GM19043 (cell line): ENCODE results near the gene TADA2B.
"Not testable (repeated sequence)": the region's sequence is repeated elsewhere in the genome, so short reads cannot be mapped to it uniquely, and the experiment has no call there.

Experiments
- ATAC-seq: cut with Tn5 transposase; IDR thresholded peaks from one replicate; pipeline ENCODE4 v1.9.1; 2021; ENCODE audit warnings: low read depth; ENCODE audit not compliant: unreplicated experiment

The TADA2B gene

DNA sequence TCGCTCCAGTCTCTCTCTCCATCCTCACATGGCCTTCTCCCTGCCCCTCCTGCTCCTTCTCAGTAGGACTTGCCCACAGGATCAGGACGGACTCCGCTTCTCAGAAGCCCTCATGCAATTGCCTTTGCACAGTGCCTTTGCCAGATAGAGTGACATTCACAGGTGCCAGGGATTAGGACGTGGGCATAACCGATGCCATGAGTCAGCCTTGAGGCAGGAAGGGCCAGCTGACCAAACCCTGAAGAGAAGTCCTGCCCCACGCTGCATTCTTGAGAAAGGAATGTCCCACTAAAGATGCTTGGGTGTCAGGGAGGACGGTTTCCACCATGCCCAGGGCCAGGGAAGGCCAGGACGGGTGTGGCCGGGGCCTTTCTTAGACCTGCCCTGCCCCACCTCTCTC lies 31.3 kb downstream of the TADA2B start:
- ATAC-seq: no peak

DNA sequence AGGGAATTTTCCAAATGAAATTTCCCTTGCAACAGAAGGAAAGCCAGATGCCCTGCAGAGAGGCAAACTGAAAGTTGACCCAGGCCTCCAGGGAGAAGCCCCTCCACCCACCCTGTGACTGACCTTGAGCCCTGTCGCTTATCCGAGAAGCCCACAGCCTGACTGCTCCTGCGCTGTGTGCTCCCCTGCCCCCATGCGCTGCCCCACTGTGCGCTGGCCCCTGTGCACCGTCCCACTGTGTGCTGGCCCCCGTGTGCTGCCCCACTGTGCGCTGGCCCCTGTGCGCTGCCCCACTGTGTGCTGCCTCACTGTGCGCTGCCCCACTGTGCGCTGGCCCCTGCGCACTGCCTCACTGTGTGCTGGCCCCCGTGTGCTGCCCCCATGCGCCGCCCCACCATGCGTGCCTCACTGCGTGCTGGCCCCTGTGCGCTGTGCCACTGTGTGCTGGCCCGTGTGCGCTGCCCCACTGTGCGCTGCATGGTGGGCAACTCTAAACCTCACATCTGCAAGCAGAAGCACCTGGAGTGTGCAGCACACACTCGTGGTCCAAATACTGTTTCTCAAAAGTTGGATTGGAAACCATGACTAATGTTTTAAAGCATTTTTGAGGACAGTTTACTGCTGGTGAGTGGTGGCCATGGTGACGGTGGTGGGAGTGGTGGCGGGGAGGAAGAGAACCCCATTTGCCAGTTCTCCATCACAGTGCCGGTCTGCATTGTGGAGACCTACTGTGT lies 33.0 kb downstream of the TADA2B start:
- ATAC-seq: no peak

DNA sequence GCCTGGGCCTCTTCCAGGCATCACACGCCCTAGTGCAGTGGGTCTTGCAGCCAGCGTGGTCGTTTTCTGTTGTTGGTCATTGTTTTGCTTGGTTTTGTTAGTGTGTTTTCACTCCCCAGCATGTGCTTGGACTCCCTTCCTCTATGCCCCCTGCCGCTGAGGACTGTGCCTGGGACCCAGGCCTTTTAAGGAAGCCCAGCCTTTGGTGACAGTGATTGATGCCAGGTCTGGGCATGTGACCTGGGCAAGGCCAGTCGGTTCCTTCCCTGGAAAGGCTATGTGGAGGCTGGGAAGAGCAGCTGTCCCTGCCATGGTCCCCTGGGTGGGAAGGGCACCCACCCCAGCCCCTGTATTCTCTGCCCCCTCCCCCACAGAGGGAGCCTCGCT lies 33.5 kb downstream of the TADA2B start:
- ATAC-seq: no peak

DNA sequence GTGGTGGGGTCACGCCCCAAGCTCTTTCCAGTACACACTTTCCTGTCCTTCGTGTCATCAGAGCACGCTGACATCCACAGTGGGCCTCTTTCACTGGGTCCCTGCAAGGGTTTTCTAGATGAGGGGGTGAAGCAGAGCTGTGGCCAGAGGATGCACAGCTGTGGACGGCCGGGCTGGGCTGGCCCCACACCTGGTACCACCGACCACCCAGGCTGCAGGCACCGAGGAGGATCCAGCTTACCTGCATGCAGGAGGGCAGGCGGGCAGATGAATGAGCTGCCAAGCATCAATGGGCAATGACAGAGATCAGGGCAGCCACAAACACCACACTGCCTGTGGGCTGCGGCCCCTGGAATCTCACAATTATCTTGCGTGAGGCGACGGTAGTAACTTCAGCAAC lies 34.2 kb downstream of the TADA2B start:
- no peak for ATAC-seq

DNA sequence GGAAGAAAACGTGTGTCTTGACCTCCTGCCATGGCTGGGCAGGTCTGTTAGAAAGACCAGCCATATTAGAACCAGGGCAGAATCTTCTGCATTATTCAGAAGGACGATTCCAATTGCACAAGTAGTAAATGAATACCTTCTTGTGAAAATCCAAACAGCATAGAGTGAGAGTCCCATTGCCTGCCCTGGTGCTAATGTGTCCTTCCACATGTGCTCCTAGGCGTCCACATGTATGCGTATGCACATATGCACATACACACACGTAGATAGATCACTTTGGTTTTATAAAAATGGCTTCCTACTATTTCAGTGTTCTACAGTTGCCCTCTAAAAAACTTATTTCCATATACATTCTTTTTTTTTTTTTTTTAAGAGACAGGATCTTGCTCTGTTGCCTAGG lies 34.9 kb downstream of the TADA2B start:
- no peak for ATAC-seq

DNA sequence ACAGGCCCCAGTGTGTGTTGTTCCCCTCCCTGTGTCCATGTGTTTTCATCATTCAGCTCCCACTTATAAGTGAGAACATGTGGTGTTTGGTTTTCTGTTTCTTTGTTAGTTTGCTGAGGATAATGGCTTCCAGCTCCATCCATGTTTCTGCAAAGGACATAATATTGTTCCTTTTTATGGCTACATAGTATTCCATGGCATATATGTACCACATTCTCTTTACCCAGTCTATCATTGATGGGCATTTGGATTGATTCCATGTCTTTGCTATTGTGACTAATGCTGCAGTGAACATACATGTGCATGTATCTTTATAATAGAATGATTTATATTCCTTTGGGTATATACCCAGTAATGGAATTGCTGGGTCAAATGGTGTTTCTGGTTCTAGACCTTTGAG lies 36.3 kb downstream of the TADA2B start:
- not testable (repeated sequence) for ATAC-seq

DNA sequence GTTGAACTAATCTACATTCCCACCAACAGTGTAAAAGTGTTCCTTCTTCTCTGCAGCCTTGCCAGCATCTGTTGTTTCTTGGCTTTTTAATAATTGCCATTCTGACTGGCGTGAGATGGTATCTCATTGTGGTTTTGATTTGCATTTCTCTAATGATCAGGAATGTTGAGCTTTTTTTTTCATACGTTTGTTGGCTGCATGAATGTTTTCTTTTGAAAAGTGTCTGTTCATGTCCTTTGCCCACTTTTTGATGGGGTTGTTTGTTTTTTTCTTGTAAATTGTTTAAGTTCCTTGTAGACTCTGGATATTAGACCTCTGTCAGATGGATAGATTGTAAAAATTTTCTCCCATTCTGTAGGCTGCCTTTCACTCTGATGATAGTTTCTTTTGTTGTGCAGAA lies 36.7 kb downstream of the TADA2B start:
- ATAC-seq: not testable (repeated sequence)

DNA sequence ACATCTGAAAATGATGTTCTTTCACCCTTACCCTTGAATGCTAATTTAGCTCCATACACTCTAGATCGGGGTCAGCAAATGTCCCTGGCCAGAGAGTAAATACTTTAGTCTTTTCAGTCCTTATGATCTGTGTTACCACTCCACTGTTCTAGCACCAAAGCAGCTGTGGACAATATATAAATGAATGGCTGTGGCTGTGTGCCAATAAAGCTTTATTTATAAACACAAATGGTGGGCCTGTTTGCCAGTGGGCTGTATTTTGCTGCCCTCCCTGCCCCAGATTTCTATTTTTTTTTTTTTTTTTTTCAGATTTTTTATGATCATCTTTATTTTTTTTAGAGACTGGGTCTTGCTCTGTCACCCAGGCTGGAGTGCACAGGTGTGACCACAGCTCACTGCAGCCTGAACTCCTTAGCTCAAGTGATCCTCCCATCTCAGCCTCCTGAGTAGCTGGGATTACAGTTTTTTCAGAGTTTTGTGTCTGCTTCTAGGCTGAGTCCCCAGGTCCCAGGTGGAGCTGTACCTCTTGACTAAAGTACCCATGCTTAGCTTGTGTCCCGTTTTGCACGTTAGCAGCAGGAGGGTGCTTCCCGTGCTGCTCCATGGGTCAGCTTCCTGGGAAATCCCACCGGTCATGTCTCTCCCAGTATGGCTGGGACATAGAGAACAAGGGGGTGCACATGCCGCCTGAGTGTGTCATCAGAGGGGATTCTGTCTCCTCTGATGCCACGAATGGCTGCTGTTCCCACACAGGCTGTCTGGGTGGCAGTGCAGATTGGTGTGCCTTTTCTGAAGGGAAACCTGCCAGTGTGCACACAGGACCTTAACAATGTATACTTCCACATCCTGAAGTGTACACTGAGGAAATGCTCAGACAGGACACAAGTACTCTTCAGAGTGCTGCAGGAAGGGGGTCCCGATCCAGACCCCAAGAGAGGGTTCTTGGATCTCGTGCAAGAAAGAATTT lies 40.7 kb downstream of the TADA2B start:
- no peak for ATAC-seq

DNA sequence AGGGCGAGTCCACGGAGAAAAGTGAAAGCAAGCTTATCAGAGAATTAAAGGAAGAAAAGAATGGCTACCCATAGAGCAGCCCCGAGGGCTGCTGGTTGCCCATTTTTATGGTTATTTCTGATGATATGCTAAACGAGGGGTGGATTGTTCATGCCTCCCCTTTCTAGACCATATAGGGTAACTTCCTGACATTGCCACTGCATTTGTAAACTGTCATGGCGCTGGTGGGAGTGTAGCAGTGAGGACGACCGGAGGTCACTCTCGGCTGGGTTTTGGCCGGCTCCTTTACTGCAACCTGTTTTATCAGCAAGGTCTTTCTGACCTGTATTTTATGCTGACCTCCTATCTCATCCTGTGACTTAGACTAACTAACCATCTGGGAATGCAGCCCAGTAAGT lies 41.4 kb downstream of the TADA2B start:
- not testable (repeated sequence) for ATAC-seq

DNA sequence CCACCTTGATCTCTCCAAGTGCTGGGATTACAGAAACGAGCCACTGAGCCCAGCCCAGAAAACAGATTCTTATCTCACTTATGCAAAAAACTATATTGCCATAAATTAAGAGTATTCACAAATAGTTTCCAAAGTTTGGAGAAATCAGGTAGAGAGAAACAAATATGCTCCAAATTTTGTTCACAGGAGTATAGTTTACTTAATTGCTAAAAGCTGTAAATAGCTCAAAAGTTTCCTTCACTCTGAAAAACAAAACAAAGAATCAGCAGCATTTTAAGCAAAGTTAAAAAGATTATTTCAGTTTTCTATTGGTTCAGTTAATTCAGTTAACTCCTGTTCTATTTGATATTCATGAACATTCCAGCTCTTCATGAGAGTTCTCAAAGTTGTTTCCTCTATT lies 43.2 kb downstream of the TADA2B start:
- no peak for ATAC-seq

DNA sequence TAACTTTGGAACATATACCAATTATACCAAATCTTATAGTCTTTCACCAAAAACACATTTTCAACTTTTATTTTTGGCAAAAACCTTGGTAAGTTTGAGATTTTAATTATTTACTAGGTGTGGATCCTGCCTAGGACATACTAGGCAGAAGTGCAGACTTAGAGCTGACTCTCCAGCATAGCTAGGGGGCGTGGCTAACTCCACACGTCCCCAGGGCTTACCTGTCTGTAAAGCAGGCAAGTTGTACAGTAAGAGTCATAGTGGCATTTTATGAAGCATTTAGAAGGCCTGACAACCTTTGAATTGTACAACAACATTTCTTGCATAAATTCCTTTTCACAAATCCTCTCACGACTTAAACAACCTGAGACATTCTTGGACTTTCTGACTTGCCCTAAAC lies 43.9 kb downstream of the TADA2B start:
- no peak for ATAC-seq

DNA sequence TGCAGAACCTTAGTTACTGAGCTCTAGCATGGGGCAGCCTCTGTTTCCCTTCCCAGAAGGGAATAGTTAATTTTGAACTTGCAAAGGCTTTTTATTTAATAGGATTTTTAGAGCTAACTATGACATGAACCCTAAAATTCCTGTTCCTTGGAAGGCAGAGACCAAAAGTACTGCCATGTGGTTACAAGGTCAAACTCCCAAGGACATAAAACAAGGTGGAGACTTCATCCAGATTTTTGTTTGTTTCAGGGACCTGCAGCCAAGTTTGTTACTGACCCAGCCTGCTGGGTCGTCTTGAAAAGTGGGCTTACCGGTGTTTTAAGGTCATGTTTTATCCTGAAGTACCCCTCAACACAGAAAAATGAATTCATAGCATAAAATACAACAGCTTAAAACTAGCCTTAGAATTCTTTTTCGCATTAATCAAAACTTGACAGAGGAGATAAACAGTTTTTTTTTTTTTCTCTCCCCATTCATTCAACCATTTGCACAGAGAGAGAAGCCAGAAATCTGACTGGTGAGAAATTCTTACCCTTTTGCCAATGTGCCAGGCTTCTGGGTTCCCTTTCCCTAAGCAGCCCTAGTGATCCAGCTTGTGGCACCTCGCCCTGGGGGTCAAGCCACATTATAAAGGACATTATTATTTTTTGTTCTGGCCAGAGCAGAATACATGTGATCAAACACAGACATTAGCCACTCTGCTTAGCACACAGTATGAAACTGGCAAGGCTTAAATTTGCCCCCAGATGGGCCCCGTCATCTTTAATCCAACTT lies 46.2 kb downstream of the TADA2B start:
- ATAC-seq: no peak

DNA sequence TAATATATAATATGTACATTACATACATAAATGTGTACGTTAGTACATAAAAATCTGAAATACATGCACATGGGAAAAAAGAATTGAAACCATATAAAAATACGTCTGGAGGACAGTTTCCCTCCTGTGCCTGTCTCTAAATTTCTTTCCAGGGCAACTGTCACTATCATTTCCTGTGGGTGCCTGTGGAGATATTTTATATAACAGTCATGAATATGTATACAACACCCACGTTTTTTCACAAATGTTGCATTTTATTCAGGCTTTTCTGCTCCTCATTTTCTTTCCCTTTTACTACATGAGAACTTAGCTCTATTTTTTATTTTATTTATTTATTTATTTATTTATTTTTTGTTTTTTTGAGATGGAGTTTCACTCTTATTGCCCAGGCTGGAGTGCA lies 48.9 kb downstream of the TADA2B start:
- ATAC-seq: no peak

DNA sequence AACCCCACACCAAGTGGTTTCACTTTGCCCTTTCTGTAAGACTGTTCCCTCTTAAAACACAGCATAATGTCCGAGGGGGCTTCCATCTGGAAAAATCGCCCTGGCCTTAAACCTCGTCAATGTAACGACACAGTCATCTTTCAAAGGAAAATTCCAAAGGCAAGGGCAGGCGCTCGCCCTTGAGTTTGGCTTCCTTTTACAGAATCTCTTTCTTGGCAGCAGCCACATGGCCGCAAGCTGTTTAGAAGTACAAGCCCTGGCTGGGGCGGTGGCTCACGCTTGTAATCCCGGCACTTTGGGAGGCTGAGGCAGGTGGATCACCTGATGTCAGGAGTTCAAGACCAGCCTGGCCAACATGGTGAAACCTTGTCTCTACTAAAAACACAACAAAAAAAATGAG lies 51.7 kb downstream of the TADA2B start:
- ATAC-seq: no peak

DNA sequence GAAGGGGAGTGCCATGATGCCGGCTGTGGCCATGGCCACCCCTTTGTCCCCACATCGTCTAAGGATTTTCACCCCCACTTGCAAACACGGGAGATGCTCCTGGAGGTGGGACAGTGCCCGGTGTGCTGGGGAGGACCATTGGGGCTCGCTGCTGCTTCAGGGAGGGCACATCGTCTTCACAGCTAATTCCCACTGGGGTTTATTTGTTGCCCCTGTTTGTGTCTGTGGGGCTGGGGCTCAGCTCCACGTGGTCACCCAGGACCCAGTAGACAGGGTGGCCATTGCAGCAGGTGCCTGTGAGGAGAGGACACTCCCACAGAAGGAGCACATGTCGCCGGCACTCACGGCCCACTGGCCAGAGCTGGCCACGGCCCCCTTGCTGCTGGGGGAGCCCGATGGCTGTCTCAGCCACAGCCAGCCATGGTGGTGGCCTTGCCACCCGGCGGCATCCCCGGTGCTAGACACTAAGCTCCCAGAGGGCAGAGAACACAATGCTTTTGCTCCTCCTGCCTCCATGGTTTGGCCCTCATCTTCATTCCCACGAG lies 52.5 kb downstream of the TADA2B start:
- no peak for ATAC-seq

DNA sequence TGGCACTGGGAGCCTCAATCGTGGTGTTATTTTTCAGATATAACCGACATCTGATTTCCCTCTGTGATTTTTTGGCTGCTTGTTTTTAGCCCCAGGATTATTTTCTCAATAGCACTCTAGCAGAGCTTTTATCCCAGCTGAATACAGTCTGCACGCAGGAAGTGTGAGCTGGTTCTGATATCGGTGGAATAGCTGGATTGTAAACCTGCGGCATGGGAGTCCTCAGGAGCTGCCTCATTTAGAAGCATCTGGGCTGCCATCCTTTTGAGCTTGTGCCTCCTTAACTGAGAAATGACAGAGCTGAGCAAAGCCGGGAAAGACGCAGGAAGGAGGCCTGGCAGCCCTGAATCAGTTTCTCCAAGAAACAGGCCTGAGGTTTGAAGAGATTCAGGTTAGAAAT lies 53.1 kb downstream of the TADA2B start:
- ATAC-seq: no peak

DNA sequence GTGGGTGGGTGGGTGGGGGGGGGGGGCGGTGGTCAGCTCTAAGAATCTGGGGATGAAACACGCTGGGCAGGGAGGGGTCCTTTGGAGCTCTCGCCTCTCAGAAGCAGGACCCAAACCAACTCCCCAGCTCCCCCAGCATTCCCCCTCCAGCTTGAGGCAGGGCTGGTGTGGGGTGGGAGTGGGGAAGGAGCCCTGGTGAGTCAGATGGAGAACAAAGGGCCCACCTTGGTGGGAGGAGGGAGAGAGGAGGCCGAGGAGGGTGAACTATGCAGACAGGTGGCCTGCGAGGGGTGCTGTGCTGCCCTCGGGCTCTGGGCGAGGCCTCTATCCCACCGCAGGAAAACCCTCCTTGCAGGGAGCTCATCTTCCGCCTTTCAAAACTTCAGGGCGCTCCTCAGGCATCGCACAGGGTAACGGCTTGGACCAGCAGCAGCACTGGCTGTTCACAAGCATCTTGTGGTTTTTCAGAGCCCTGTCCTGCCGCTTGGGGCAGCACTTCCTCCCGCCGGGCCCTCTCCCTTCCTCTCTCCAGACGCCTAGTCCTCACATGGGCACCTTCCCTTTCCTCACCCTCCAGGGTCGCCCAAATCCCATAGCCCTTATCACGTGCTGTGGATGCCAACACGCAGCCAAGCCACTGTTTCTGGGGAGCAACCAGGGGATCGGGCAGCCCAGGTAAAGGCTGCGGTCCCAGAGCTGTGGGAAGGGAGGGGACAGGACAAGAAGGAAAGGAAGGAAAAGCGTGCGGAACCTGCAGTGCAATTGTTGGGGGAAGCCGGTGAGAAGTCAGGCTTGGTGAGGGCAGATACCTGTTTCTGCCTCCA lies 58.7 kb downstream of the TADA2B start:
- peak; percentile 49 for ATAC-seq

DNA sequence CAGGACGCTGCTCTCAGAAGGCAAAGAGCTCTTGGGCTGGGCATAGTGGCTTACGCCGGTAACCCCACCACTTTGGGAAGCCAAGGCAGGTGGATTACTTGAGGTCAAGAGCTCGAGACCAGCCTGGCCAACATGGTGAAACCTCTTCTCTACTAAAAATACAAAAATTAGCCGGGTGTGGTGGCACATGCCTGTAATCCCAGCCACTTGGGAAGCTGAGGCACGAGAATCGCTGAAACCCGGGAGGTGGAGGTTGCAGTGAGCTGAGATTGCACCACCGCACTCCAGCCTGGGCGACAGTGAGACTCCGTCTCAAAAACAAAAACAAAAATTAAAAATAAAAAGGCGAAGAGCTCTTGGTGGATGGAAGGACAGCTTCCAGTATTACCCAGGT lies 59.3 kb downstream of the TADA2B start:
- ATAC-seq: not testable (repeated sequence)

DNA sequence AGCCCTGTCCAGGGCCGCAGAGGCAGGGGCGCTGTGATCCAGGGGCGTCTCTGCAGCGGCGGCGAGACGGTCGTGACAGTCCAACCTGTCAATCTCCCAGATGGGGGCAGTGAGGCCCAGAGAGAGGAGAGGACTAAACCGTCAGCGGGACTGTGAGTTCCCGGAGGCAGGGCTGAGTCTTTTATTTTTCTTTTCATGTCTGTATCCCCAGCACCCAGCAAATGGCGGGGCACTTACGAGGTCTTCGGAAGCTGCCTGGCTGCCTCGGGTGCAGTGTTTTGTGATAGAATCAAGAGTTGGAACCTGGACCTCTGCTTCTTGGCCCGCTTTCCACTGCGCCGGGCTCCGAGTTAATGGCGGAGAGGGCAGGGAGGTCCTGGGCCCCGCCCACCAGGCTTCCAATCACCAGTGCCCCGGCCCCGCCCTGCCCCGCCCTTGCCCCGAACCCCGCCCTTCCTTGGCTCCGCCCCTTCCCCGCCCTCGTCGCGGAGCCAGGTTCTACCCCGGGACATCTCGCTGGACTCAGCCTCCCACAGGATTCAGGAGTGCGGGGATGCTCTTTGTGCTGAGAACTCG lies 59.9 kb downstream of the TADA2B start:
- peak; percentile 70 for ATAC-seq
